NB4 (cell line): Measurements from ENCODE around the gene VPS39.

Source experiments
- DNase-seq: peaks from one replicate; pipeline ENCODE4 v3.0.0; 2010; ENCODE audit warnings: low read depth
- H3K4me3 ChIP-seq: one replicate; pipeline ENCODE4 v1.5.1; 2011; ENCODE audit warnings: mild to moderate bottlenecking, low read depth, low read length, moderate library complexity
- CTCF ChIP-seq: IDR thresholded peaks from one replicate; pipeline ENCODE4 v1.5.1; 2012; ENCODE audit warnings: low read depth, low read length
- MAX ChIP-seq: IDR thresholded peaks from 2 replicates; pipeline ENCODE4 v1.6.1; 2011; ENCODE audit warnings: low read depth, low read length
- MYC ChIP-seq: IDR thresholded peaks from 2 replicates; pipeline ENCODE4 v1.6.1; 2011; ENCODE audit warnings: low read depth, low read length
- POLR2A ChIP-seq: IDR thresholded peaks from 2 replicates; pipeline ENCODE4 v1.6.1; 2011; ENCODE audit warnings: mild to moderate bottlenecking; ENCODE audit not compliant: insufficient read length; ENCODE audit errors: extremely low read depth

The VPS39 gene

GRCh38 chr15:42134617-42135245 lies 73.4 kb downstream of the VPS39 start:
- no peak for TF ChIP-seq CTCF
- H3K4me3 ChIP-seq: no peak overlapping the region
- no peak for DNase-seq

- no peak overlapping the region for H3K4me3 ChIP-seq
- peak; percentile 76 for DNase-seq
- TF ChIP-seq CTCF (peak; percentile 90), MYC (no peak), MAX (peak; percentile 74), POLR2A (no peak)
Observed at GRCh38 chr15:42133886-42134502, 74.1 kb downstream of the VPS39 start.

- H3K4me3 ChIP-seq: no peak overlapping the region
- DNase-seq: no peak
- TF ChIP-seq POLR2A (no peak), MAX (no peak), MYC (no peak), CTCF (no peak)
Observed at GRCh38 chr15:42133356-42133755, 74.7 kb downstream of the VPS39 start.

- no peak for TF ChIP-seq MYC
- TF ChIP-seq POLR2A: no peak
- no peak for TF ChIP-seq MAX
- no peak for DNase-seq
- H3K4me3 ChIP-seq: no peak overlapping the region
Observed at GRCh38 chr15:42131826-42132806, 76.0 kb downstream of the VPS39 start.

GRCh38 chr15:42131006-42131405 lies 77.1 kb downstream of the VPS39 start:
- no peak for TF ChIP-seq MAX
- no peak for TF ChIP-seq CTCF
- TF ChIP-seq MYC: no peak
- no peak for TF ChIP-seq POLR2A
- no peak for DNase-seq
- H3K4me3 ChIP-seq: no peak overlapping the region

GRCh38 chr15:42130246-42130986 lies 77.7 kb downstream of the VPS39 start:
- H3K4me3 ChIP-seq: no peak overlapping the region
- TF ChIP-seq MYC (no peak), POLR2A (no peak), CTCF (no peak), MAX (no peak)
- no peak for DNase-seq
